Mesenteric fat pad (tissue), 1 donor: ENCODE results near the gene NPNT. TPM values are rescaled to one million over a fixed set of nuclear protein-coding genes. Genes with fewer than 3 reads are reported as not detected.

Experiments used
- DNase-seq: peaks from one replicate; pipeline ENCODE4 v3.0.0-alpha.2; 2020; ENCODE audit warnings: low spot score
- total RNA-seq: library from RNA; stranded (reverse); fragmentation: NEBNext Ultra II Directional; extraction: Animal tissue kit (Norgen Biotek cat#: 25700); gene quantifications from one replicate; pipeline ENCODE4 v1.2.1, GENCODE V29; 2021
- donor health status: DM: yes; HTN: yes; CAD: no.

The NPNT gene
- total RNA-seq, 1 donor from 2014 or later: 6.9 TPM

DNA sequence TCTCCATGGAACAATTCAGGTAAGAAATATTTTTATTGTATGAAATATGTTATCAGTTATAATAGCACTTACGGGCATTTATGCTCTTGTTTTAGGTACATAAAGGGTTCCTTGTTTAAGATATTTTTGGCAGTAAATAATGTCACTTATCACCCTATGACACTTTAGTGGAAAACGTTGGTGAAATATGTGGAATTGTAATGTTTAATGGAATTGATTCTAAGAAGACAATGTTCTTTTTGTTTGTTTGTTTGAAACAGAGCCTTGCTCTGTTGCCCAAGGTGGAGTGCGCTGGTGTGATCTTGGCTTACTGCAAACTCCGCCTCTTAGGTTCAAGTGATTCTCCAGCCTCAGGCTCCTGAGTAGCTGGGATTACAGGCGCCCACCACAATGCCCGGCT is 17.4 kb downstream of the NPNT start:
- no peak for DNase-seq

DNA sequence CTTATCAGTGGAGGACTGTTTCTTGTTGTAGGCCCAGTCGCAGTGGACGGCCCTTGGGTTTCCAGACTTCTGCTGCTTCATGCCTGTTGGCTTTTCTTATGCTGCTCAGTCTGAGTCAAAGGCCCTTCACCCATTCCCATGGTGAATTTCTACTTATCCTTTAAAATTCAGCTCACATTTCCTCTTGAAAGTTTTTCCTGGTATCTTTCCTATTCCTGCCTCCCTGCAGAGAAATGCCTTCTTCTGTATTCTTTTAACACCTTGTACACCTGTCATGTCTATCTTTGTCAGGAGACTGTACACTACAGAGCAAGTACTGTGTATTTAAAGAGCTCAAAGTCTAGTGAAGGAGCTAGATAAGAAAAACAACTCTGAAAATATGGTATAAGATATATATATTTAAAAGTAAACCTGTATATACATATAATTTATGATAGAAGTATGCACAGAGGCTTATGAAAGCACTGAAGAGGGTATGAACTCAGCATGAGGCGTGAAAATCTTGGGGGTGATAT is 22.0 kb downstream of the NPNT start:
- DNase-seq: no peak

DNA sequence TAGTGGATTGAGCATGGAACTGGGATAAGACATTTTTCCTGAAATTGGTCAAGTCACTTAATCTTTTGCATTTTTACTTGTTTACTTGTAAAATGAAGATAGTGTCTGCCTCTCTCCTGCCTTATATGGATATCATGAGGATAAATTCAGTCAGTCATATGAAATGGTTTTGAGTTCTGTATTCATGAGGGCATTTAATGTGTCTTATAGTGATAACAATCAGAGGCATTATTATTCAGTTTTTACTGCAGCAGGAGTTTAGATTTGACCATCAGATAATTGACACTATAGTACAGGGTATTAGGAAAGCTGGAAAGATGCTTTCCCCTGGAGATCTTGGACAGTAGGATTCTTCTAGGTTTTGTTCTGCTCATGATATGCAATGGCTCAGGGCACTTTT is 26.0 kb downstream of the NPNT start:
- DNase-seq: no peak

DNA sequence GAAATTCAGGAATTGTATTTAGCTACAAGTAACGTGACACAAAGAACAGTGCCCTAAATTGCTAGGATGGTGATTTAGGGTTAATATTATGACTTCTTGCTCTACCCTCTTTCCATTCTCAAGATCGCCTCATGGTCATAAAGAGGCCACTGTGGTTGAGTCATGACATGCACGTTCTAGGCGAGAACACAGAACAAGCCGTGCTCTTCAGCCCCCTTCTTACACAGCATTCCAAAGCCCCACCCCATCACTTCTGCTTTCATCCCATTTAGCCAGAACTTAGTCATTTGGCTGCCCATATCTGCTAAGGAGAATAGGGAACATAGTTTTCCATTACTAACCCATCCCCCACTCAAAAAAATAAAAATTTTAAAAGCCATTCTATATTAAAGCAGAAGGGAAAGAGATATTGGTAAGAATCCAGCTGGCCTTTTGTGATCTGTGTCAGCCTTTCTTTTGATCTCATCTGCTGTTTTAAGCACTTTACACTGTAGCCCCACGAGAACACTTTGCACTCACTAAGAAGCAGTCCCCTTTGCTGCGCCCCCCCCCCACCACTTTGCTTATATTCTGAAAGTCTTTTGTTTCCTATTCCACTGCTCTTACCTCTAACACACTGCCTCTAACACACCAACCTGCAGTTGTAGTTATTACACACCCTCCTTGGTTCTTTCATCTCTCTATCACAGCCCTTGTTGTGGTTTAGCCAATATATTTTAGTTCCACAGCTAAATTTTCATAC is 28.4 kb downstream of the NPNT start:
- no peak for DNase-seq

DNA sequence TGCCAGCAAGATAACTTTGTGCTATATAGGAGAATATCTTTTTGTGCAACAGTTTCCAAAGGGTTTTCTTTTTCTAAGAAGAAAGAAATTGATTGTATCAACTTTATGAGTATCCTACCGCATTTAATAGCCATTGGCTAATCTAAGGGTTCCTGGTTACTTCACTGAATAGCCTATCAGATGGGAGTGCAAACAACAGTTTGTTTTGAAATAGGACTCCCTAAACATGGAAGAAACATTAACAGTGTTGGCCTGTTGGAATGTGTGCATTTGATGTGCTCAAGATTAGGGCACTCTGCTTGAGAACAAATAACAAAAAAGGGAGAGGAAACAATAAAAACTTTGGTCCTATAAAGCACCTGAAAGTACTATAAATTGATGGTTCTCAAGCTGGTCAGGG is 29.1 kb downstream of the NPNT start:
- no peak for DNase-seq

DNA sequence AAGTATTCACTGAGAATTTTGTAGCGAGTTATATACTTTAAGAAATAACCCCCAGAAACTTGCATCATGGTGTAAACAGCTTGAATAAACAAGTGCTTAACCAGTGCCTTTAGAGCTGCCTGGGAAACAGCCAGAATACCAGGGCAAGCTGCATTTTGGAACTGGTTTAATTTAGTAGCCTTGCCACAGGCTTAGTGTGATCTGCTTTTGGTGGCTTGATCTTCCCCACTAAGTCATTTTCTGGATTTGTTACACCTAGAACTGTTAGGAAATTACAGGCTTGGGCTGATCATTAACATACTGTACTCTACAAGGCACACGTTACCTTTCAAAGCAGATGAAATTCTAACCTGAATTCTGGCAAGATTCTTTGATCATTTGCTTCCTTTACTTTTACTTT is 35.4 kb downstream of the NPNT start:
- DNase-seq: no peak

DNA sequence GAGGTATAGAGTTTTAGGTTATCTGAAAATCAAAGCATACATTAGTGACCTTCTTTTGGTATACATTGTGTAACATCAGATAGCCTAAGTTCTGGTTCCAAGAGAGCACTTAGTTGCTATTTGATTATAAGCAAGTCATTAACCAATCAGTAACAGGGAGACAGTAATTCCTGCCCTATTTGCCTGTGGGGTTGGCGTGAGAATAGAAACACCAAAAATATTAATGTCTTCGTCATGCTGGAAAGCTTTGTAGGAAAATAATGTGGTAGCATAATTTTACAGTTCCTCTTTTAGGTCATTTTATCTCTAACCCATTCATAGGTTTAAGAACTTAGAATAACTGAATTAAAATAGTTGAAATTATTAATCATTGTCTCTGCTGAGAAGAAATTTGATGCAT is 37.8 kb downstream of the NPNT start:
- DNase-seq: no peak

DNA sequence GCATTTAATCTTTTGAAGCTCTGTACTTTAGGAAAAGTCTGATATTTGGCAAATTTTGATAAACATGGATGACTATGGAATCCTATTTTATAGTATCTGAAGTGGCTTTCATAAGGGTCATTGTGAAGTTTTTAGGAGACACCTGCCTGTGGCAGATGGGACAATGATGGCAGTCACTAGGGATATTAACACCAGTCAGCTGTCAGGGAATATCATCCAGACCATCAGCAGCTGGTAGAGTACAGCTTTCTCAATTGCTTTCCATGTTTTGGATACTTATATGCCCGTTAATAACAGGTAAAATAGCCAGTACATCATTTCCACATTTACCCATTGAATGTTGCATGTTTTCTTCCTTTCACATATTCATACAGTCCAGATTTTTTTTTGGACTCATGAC is 39.1 kb downstream of the NPNT start:
- no peak for DNase-seq

DNA sequence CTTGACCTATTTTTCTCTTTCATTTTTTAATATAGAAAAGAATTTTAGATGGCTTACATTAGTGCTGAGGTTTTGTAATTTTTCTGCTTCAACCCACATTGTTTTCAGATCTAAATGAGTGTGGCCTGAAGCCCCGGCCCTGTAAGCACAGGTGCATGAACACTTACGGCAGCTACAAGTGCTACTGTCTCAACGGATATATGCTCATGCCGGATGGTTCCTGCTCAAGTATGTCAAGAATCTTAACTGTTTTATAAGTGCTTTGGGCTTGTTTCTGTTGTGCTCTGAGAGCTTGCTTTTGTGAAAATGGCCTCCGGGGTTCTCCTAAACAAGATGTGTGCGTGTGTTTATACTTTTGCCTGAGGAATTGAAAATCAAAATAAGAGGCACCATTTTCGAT is 41.6 kb downstream of the NPNT start:
- no peak for DNase-seq

DNA sequence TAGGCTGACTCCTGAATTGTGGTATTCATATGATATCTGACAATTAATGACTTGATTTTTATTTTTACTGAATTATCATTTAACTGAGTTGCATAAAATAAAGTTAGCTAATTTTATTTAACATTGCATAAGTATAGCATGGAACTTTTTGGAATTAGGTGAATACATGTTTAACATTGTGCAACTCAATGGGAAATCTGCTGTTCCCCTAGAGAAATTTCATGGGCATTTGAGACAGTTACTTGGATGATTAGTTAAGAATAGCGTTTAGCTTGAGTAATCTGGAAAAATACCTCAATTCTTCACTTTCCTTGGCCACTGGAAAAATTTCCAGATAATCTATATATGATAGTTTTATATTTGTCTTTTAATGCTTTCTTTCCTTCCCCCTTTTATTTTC is 42.5 kb downstream of the NPNT start:
- no peak for DNase-seq

DNA sequence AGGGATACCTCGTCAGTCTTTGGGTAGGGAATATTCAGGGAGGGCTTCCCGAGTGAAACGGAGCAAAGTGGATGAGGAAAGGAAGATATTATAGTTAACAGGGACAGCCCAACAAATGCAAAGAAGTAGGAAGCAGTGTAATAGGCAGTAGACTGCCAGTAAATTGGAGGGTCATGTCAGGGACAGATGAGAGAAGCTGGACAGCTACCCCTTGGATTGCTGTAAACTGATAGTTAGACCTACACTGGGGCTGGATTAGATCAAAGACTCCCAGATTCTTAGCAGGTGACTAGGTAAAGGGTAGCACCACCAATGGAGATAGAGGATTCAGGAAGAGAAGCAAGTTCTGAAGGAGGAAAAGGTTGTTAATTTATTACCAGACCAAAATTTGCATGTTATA is 48.0 kb downstream of the NPNT start:
- DNase-seq: no peak

DNA sequence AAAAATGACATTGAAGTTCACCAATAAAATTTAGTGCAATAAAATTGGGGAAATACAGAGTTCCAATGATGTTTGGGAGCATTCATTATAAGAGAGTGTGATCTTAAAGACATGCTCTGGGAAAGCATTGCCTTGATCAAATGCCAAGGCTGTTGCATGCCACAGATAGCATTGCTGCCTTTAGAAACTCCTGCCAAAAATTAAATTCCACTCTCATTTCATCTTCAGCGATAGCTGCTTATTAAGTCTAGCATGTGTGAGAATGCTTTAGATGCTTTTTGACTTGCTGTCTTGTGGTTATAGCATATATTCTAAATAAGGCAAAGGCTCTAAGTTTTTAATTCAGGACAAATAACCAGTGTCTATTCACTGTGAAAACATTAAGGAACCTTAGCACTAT is 49.3 kb downstream of the NPNT start:
- no peak for DNase-seq

DNA sequence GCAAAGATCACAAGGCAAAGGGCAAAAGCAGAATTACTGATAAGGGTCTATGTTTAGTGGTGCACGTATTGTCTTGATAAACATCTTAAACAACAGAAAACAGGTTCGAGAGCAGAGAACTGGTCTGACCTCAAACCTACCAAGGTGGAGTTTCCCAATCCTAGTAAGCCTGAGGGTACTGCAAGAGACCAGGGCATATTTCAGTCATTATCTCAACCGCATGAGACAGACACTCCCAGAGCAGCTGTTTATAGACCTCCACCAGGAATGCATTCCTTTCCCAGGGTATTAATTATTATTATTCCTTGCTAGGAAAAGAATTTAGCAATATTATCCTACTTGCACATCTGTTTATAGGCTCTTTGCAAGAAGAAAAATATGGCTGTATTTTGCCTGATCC is 51.5 kb downstream of the NPNT start:
- DNase-seq: no peak

DNA sequence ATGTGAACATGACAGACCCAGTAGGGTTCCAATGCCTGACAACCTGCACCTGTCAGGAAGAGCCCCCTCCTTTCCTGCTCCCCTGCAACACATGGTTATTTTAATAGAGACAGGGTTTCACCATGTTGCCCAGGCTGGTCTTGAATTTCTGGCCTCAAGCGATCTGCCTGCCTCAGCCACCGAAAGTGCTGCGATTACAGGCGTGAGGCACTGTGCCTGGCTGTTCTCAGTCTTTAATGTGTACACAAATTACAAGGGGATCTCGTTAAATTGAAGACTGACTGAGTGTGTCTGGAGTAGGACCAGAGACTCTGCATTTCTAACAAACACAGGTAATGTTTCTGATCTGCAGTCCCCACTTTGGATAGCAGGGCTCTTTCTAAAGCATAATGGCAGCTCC is 55.4 kb downstream of the NPNT start:
- no peak for DNase-seq

DNA sequence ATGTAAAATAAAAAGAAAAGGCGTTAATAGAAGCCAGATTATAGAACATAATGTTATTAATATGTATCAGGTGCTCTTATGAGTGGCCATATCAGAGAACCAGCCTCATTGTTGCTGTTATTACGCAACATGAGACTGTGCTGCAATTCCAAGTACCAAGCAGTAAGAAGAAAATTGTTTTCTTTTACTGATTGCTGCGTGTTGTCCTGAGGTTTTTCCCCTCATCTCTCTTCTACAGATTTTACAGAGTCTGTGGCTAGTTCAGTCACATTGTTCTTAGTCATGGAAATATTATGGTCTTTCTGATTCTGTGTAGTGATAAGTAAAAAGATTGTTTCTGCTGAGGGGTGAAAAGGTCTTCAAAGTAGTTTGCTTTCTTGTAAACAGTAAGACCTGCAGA is 55.9 kb downstream of the NPNT start:
- DNase-seq: no peak

DNA sequence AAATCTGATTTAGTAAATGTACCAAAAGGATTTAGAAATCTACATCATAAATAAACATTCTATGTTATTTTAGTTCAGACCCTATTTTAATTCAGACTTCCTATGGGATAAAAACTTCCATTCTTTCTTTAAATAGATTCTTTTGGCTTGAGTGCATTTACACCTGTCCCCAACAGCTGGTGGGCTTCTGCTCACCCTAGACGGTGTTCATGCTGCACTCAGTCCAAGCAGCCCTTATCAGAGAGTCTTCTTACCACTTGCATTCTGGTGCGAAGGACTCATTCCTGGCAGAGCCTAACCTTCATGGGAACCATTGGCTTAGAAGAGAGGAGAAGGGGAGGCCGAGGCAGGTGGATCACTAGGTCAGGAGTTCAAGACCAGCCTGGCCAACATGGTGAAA is 57.3 kb downstream of the NPNT start:
- no peak for DNase-seq

DNA sequence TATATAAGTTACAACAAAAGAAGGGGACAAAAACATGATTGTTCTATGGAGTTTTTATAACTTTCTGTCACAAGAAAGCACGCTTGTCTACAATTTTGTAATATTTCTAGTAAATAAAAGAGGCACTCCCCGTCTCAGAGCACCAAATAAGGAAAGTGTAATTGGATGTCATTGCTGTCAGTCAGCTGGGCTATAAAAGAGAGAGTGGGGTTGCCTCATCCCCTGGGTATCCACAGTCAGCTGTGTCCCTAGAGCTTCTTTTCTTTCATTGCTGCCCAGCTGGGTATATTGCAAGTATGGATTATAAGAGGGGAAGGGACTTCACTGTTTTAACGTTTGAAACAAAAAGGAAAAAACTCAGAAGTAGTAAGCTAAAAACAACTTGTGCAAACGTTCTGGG is 61.3 kb downstream of the NPNT start:
- DNase-seq: no peak

DNA sequence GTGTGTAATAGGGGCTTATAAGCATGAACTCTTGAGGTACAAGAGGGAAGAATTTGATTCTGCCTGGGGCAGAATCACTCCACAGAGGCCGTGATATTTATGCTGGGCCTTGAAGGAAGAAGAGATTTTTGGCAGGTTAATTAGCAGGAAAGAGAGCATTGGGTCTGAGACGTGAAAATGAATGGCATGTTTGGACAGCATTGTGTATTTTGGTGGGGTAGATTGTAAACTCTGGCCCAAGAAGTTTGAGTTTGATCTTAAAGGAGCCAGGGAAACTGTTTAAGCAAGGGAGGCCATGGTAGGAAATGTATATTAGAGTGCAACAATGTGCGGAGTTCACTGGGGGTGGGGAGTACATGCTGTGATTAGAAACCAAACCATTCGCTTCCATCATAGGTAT is 62.4 kb downstream of the NPNT start:
- no peak for DNase-seq

DNA sequence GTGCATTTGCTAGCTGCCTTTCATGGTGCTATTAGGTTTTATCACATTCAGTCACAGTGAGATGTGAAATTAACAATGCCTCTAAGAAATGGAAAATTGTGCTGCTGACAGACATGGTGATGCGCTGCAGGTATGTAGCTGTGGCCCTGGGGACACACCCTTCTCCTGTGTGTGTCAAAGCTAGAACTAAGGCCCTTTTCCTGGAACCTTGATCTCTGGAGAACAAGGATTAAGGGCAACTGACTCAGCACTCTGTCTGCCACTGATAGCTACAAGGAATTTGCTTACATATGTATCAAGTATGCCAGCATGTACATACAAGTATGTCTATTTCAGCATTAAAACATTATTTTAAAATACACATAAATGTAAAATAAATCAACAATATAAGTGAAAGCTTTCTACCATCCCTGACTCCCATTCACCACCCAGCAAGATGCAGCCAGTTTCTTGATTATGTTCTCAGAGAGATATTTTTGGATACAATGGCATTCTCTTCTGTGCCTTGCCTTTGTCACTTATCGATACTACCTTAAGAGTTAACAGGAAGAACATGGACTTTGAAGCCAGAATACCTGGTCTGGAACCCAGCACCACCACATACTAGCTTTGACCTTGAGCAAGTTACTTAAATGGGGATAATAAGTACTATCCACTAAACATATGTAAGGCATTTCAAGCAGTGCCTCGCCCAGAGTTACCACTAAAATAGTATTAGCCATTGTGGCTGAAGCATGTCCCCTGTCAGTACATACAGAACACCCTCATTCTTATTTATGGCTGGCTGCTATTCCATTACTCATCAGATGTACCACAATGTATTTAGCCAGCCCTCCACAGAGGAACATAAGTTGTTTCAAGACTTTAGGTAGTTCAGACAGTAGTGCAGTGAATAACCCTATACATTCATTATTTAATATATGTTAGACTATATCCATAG is 68.5 kb downstream of the NPNT start:
- DNase-seq: no peak

DNA sequence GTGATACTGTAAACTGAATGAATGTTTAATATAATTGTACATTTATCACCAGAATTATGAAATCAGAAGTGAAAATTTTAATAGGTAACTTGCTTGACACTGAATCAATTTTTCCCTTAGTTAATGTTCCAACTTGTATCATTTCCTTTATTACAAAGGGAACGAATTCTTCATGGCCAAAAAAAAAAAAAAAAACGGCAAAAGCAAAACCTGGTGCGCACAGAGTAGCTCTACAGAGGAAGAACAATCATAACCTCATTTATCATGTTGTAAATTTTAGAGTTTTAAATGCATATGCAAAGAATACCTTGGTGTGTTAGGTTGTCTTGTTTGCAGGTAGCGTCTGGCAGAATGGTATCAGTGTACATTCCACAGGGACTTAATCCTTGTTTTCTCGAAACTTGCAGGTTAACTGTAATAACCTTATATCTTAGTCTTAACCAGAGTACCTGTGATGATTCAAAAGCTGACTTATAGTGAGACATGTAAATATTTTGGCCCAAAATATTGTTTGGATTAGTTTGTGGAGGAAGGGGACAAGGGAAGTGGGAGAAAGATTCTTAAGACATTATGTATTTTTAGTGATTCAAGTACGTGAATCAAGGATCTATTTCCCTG is 70.0 kb downstream of the NPNT start:
- DNase-seq: no peak

DNA sequence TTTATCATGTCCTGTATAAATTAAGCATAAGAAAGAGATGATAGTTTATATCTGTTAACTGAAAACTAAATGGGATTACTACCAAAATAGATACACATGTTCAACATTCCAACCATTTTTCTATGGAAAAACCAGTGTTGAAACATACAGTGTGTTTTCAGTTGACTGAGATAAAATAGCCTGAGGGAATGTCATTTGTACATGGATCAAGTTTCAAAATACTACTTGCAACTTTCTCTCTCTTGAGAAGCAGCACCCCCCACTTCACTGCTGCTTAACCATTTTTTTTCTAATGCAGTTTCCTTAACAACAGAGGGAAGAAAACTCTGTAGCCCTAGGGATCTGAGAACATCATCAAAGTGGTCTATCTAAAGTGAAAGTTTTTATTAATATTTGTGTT is 70.8 kb downstream of the NPNT start:
- DNase-seq: no peak

DNA sequence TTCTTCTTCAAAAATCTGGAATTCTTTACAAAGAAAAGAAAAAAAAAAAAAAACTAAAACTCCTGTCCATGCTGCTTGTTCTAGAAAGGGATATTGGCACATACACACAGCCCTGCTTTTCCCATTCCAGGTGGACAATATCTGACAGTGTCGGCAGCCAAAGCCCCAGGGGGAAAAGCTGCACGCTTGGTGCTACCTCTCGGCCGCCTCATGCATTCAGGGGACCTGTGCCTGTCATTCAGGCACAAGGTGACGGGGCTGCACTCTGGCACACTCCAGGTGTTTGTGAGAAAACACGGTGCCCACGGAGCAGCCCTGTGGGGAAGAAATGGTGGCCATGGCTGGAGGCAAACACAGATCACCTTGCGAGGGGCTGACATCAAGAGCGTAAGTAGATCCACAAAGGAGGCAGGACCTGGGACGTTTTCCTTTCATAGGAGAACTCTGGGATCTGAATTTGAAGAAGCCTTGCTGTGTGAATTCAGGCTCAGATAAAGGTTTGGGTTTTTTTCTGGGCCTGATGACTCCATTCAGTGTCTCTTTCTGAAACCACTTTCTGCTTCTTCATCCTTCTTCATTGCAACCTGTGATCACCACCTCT is 71.9 kb downstream of the NPNT start:
- DNase-seq: no peak
